K562 (cell line): ENCODE results near the gene LHB. TPM values are rescaled to one million over a fixed set of nuclear protein-coding genes. Genes with fewer than 3 reads are reported as not detected.

ENCODE experiments used
- ATAC-seq: fragments of 200-7000 bp; cut with Tn5 transposase; 3 replicates; pipeline ENCODE4 v1.9.1; 2020; ENCODE audit warnings: moderate library complexity
- BruUV-seq: library from RNA; stranded (reverse); fragments of 400-500 nt; replicated peaks from 2 replicates; lab custom pipeline; 2021; lab: Mats Ljungman, UMichigan
- CTCF ChIA-PET: fragments of 300-600 bp; formaldehyde crosslinking; extraction: SDS; loops from one replicate; lab custom pipeline; 2021; ENCODE audit warnings: low intra/inter-chr PET ratio; lab: Yijun Ruan, JAX
- POLR2A ChIA-PET: fragments of 300-600, 350-650 bp; sonication (Branson Sonifier 250); formaldehyde crosslinking; extraction: SDS; loops from one replicate; lab custom pipeline; 2021; ENCODE audit warnings: antibody characterized with exemption, inconsistent platforms; lab: Yijun Ruan, JAX
- DNase-seq, 4 experiments: peaks; one replicate each; pipeline versions ENCODE4 v3.0.0 to v3.0.0-alpha.2; 2011 to 2018; ENCODE audit warnings: low spot score in 3 of 4, mixed read lengths in 3 of 4; ENCODE audit errors: extremely low read depth in 1 of 4
- FAIRE-seq: peaks from 2 replicates; lab custom pipeline; 2011; peaks lifted over from hg19 to GRCh38; lab: Jason Lieb, UNC
- H2AFZ ChIP-seq: 2 replicates; pipeline ENCODE4 v1.6.0; 2011; ENCODE audit warnings: low read depth, low read length, control low read depth, inconsistent platforms
- H3K27ac ChIP-seq: fragments of 200-600 bp; 3 replicates; pipeline ENCODE4 v1.8.0; 2011; ENCODE audit warnings: low read depth, mild to moderate bottlenecking, control low read depth, inconsistent platforms, low read length, moderate library complexity, mixed read lengths; ENCODE audit errors: extremely low read depth
- H3K27me3 ChIP-seq, 2 experiments: fragments of 300-600 bp in 1 of 2; 2 replicates in 1 of 2; 3 replicates in 1 of 2; pipeline versions ENCODE4 v1.6.0 to v1.8.0; 2011; ENCODE audit warnings: inconsistent platforms in 2 of 2, low read length in 2 of 2, mild to moderate bottlenecking in 1 of 2, mixed read lengths in 1 of 2, moderate library complexity in 1 of 2; ENCODE audit not compliant: control insufficient read depth in 2 of 2, insufficient read depth in 2 of 2
- H3K36me3 ChIP-seq: fragments of 300-600 bp; 3 replicates; pipeline ENCODE4 v1.8.0; 2011; ENCODE audit warnings: mild to moderate bottlenecking, low read length, inconsistent platforms; ENCODE audit not compliant: control insufficient read depth, insufficient read depth
- H3K4me1 ChIP-seq, 2 experiments: fragments of 200-600 bp in 1 of 2; replicated peaks in 1 of 2; 2 replicates in 1 of 2; 3 replicates in 1 of 2; pipeline versions ENCODE4 v1.5.1 to v1.8.0; 2011; ENCODE audit warnings: inconsistent platforms in 2 of 2, low read length in 2 of 2, mild to moderate bottlenecking in 1 of 2, mixed read lengths in 1 of 2, moderate library complexity in 1 of 2; ENCODE audit not compliant: control insufficient read depth in 2 of 2, insufficient read depth in 2 of 2
- H3K4me2 ChIP-seq: 2 replicates; pipeline ENCODE4 v1.6.1; 2011; ENCODE audit warnings: low read length, control low read depth, inconsistent platforms, mixed read lengths; ENCODE audit not compliant: insufficient read depth
- H3K4me3 ChIP-seq: fragments of 200-600 bp; sonication (generic), shearing (Covaris generic); 2 replicates; pipeline ENCODE4 v1.5.1; 2016; ENCODE audit warnings: control low read depth, inconsistent platforms
- H3K79me2 ChIP-seq: fragments of 200-600 bp; 3 replicates; pipeline ENCODE4 v1.8.0; 2011; ENCODE audit warnings: low read length, inconsistent platforms; ENCODE audit not compliant: control insufficient read depth, insufficient read depth
- H3K9ac ChIP-seq, 2 experiments: 2 replicates each; pipeline versions ENCODE4 v1.6.0 to v1.6.1; 2011; ENCODE audit warnings: low read depth in 2 of 2, low read length in 2 of 2, control low read depth in 1 of 2, inconsistent platforms in 1 of 2, mild to moderate bottlenecking in 1 of 2, mixed read lengths in 1 of 2; ENCODE audit not compliant: insufficient read depth in 1 of 2
- H3K9me1 ChIP-seq: one replicate; pipeline ENCODE4 v1.6.0; 2011; ENCODE audit warnings: inconsistent platforms, mild to moderate bottlenecking, low read length, moderate library complexity; ENCODE audit not compliant: control insufficient read depth, insufficient read depth
- H3K9me3 ChIP-seq: replicated peaks from 2 replicates; pipeline ENCODE4 v1.5.1; 2011; ENCODE audit warnings: low read depth, low read length, inconsistent platforms; ENCODE audit not compliant: control insufficient read depth, insufficient read depth
- H4K20me1 ChIP-seq: replicated peaks from 2 replicates; pipeline ENCODE4 v1.6.1; 2011; ENCODE audit warnings: low read length, inconsistent platforms, mixed read lengths; ENCODE audit not compliant: control insufficient read depth, insufficient read depth
- GTF2A2 ChIP-seq: IDR thresholded peaks from 2 replicates; pipeline ENCODE4 v1.6.1; 2016; ENCODE audit warnings: mild to moderate bottlenecking, missing genetic modification characterization, missing compliant biosample characterization
- HLTF ChIP-seq: fragments of 450-650 bp; IDR thresholded peaks from 2 replicates; pipeline ENCODE4 v1.6.1; 2016
- POLR2A ChIP-seq: fragments of 450-650 bp; conservative IDR thresholded peaks from 2 replicates; pipeline ENCODE4 v1.6.1; 2016
- POLR2G ChIP-seq: fragments of 200-400 bp; formaldehyde crosslinking; IDR thresholded peaks from 2 replicates; pipeline ENCODE4 v1.6.1; 2017; ENCODE audit warnings: low read depth, mild to moderate bottlenecking, antibody characterized with exemption, low read length, moderate library complexity
- SRSF9 ChIP-seq: fragments of 200-400 bp; formaldehyde crosslinking; IDR thresholded peaks from 2 replicates; pipeline ENCODE4 v1.6.1; 2017; ENCODE audit warnings: low read depth, low read length, borderline replicate concordance
- ZNF124 ChIP-seq: sonication (generic); formaldehyde crosslinking; IDR thresholded peaks from 2 replicates; pipeline ENCODE4 v1.8.1; 2022; ENCODE audit warnings: missing genetic modification reagents
- ZNF140 ChIP-seq: fragments of 250-450 bp; sonication (Bioruptor Pico); IDR thresholded peaks from 2 replicates; pipeline ENCODE4 v1.8.0; 2021; ENCODE audit warnings: moderate library complexity, mild to moderate bottlenecking, inconsistent platforms
- WGBS: fragments of 100-300 bp; shearing (Covaris generic); methylation state at CpG from one replicate; pipeline ENCODE4 v1.1.6; 2016; ENCODE audit warnings: low coverage, mixed read lengths; ENCODE audit not compliant: insufficient coverage; ENCODE audit errors: missing lambda C conversion rate; 5-methylcytosine and 5-hydroxymethylcytosine counted together
- in situ Hi-C: fragments of 300-500 bp; cut with MboI; formaldehyde crosslinking; loops from 4 replicates; pipeline ENCODE4 v1.15.0; 2018; ENCODE audit warnings: inconsistent platforms, mixed read lengths
- intact Hi-C: fragments of 100-400 bp; cut with micrococcal nuclease; formaldehyde crosslinking; loops from 2 replicates; pipeline ENCODE4 v1.14.2; 2022
- polyA plus RNA-seq, 8 experiments: library from polyadenylated mRNA; depleted of rRNA in 4 of 8; stranded (reverse) in 5 of 8; unstranded in 3 of 8; fragments of >200 nt; fragmentation: Nextera tagmentation in 2 of 8; fragmentation: Illumina TruSeq in 1 of 8; extraction: Ambion mirVana in 2 of 8; extraction: Trizol in 1 of 8; gene quantifications; 2 replicates each; pipeline versions ENCODE4 v1.2.1 to v1.2.3, GENCODE V29; 2011 to 2014; ENCODE audit warnings: inconsistent platforms in 1 of 8, missing spikeins in 1 of 8
- total RNA-seq, 7 experiments: library from RNA; depleted of rRNA in 6 of 7; stranded (reverse); fragments of >200 nt in 6 of 7; fragmentation: Illumina TruSeq in 2 of 7; extraction: Trizol in 2 of 7; gene quantifications; 2 replicates each; pipeline versions ENCODE4 v1.2.1 to v1.2.3, GENCODE V29; 2011 to 2021; ENCODE audit warnings: low replicate concordance in 1 of 7
- TF ChIP-seq, protein P1 (sequence below), 2 experiments: fragments of 450-650 bp in 1 of 2; sonication (generic) in 1 of 2; formaldehyde crosslinking in 1 of 2; IDR thresholded peaks in 1 of 2; conservative IDR thresholded peaks in 1 of 2; 2 replicates each; pipeline versions ENCODE4 v1.6.1 to v1.8.1; 2016 to 2023; ENCODE audit warnings: mild to moderate bottlenecking in 2 of 2, moderate library complexity in 2 of 2, inconsistent platforms in 1 of 2, missing genetic modification reagents in 1 of 2
- TF ChIP-seq, protein P2 (sequence below): sonication (generic); formaldehyde crosslinking; IDR thresholded peaks from 2 replicates; pipeline ENCODE4 v1.8.0; 2023; ENCODE audit warnings: missing genetic modification reagents, mild to moderate bottlenecking, borderline replicate concordance

The LHB gene
- total and polyA plus RNA-seq, 9 of the 15 experiments (the other 6 are each of a cell fraction or from before 2014, with no cell fraction given): 0.54 TPM; not detected in 8

DNA sequence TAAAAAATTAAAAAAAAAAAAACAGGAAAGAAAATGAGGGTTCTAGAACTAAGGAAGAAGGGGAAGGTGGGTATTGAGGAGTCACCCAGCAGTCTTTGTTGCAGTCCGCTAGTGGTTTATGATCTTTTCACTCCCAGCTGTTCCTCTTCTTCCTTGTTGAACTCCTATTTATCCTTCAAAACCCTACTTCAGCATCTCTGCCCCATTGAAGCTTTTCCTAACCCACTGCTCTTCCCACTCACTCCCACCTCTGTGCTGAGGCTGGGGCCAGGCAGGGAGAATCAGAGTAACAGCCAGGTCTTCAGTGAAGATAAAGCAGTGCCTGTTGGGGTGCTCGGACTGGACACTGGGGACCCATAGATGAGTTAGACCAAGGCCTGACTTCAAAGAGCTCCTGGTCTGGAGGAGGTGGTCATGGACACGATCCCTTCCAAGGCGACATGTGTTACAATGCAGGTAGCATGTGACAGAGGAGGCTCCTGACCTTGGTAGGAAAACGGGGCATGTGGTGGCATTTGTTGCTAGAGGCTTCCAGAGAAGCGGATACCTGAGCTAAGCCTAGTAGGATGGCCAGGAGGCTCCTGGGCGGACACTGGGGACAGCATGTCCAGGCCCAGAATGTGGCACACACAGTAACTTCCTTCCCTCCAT lies 11.8 kb downstream of the LHB start:
- Histone ChIP-seq H4K20me1 (no peaks in the 10 kb centered on the region), H3K27ac (no peak overlapping the region), H3K4me1 (peaks cover 0 to 4% of the 10 kb centered on the region in 2 experiments; a peak in 1 of 5 replicates), H3K79me2 (peaks cover under 1% of the 10 kb centered on the region; the same call in 1 of the 3 replicates), H3K9me1 (peaks cover 4% of the 10 kb centered on the region), H3K9ac (no peak overlapping the region), H3K4me2 (no peak overlapping the region), H2AFZ (no peak overlapping the region), H3K4me3 (no peak overlapping the region), H3K36me3 (peaks cover 77% of the 10 kb centered on the region), H3K27me3 (no peaks in the 10 kb centered on the region), H3K9me3 (no peaks in the 10 kb centered on the region)
- BruUV-seq: TSS peak; percentile 27
- ATAC-seq (no peak), FAIRE-seq (no peak), DNase-seq (no peak)
- ChIA-PET CTCF (no interaction called here), POLR2A (interaction anchor here (0.6 kb wide), 1 partner anchor 9 kb away, joined by 5 read pairs; no protein-coding TSS in a partner anchor)
- in situ Hi-C loops: no loop called here
- 88% methylated on average over 7 of the region's 7 CpGs for WGBS
- intact Hi-C loops: no loop called here
- TF ChIP-seq ZNF124 (CRISPR knock-in tag) (no peak), POLR2G (no peak), ZNF140 (CRISPR knock-in tag) (no peak), HLTF (no peak), SRSF9 (no peak), POLR2A (no peak), GTF2A2 (tag) (no peak)
- TF ChIP-seq, protein P1, sequence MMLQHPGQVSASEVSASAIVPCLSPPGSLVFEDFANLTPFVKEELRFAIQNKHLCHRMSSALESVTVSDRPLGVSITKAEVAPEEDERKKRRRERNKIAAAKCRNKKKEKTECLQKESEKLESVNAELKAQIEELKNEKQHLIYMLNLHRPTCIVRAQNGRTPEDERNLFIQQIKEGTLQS (IDR thresholded peaks at IDR 0.05): no peak
- TF ChIP-seq, protein P1 (CRISPR knock-in tag; conservative IDR thresholded peaks at IDR 0.05): no peak
- TF ChIP-seq, protein P2, sequence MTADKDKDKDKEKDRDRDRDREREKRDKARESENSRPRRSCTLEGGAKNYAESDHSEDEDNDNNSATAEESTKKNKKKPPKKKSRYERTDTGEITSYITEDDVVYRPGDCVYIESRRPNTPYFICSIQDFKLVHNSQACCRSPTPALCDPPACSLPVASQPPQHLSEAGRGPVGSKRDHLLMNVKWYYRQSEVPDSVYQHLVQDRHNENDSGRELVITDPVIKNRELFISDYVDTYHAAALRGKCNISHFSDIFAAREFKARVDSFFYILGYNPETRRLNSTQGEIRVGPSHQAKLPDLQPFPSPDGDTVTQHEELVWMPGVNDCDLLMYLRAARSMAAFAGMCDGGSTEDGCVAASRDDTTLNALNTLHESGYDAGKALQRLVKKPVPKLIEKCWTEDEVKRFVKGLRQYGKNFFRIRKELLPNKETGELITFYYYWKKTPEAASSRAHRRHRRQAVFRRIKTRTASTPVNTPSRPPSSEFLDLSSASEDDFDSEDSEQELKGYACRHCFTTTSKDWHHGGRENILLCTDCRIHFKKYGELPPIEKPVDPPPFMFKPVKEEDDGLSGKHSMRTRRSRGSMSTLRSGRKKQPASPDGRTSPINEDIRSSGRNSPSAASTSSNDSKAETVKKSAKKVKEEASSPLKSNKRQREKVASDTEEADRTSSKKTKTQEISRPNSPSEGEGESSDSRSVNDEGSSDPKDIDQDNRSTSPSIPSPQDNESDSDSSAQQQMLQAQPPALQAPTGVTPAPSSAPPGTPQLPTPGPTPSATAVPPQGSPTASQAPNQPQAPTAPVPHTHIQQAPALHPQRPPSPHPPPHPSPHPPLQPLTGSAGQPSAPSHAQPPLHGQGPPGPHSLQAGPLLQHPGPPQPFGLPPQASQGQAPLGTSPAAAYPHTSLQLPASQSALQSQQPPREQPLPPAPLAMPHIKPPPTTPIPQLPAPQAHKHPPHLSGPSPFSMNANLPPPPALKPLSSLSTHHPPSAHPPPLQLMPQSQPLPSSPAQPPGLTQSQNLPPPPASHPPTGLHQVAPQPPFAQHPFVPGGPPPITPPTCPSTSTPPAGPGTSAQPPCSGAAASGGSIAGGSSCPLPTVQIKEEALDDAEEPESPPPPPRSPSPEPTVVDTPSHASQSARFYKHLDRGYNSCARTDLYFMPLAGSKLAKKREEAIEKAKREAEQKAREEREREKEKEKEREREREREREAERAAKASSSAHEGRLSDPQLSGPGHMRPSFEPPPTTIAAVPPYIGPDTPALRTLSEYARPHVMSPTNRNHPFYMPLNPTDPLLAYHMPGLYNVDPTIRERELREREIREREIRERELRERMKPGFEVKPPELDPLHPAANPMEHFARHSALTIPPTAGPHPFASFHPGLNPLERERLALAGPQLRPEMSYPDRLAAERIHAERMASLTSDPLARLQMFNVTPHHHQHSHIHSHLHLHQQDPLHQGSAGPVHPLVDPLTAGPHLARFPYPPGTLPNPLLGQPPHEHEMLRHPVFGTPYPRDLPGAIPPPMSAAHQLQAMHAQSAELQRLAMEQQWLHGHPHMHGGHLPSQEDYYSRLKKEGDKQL (CRISPR knock-in tag): no peak
